Endothelial cell (in vitro differentiated cells): ENCODE results near the gene JADE3. TPM values are rescaled to one million over a fixed set of nuclear protein-coding genes. Genes with fewer than 3 reads are reported as not detected.

Experiments
- DNase-seq: peaks from one replicate; pipeline ENCODE4 v3.0.0; 2021; ENCODE audit warnings: low spot score
- H3K27ac Mint-ChIP-seq: one replicate; pipeline ENCODE4 v1.8.0; 2021; ENCODE audit warnings: mixed read lengths, inconsistent platforms; ENCODE audit not compliant: unreplicated experiment
- H3K27me3 Mint-ChIP-seq: one replicate; pipeline ENCODE4 v1.8.0; 2021; ENCODE audit warnings: mild to moderate bottlenecking, moderate library complexity, mixed read lengths, inconsistent platforms; ENCODE audit not compliant: unreplicated experiment
- H3K36me3 Mint-ChIP-seq: one replicate; pipeline ENCODE4 v1.8.0; 2021; ENCODE audit warnings: mild to moderate bottlenecking, low read depth, mixed read lengths, inconsistent platforms; ENCODE audit not compliant: unreplicated experiment
- H3K4me1 Mint-ChIP-seq: one replicate; pipeline ENCODE4 v1.8.0; 2021; ENCODE audit warnings: mild to moderate bottlenecking, mixed read lengths, inconsistent platforms; ENCODE audit not compliant: unreplicated experiment
- H3K4me3 Mint-ChIP-seq: one replicate; pipeline ENCODE4 v1.8.0; 2021; ENCODE audit warnings: mild to moderate bottlenecking, mixed read lengths, inconsistent platforms; ENCODE audit not compliant: unreplicated experiment
- H3K9me3 Mint-ChIP-seq: one replicate; pipeline ENCODE4 v1.8.0; 2021; ENCODE audit warnings: mixed read lengths, inconsistent platforms; ENCODE audit not compliant: unreplicated experiment
- total RNA-seq: library from RNA; stranded (reverse); fragmentation: NEBNext Ultra II Directional; extraction: Animal tissue kit (Norgen Biotek cat#: 25700); gene quantifications from one replicate; pipeline ENCODE4 v1.2.1, GENCODE V29; 2021; ENCODE audit not compliant: unreplicated experiment
- TF ChIP-seq, protein P1 (sequence below): fragments of 200-600 bp; sonication (generic); IDR thresholded peaks from one replicate; pipeline ENCODE4 v1.5.0; 2021; ENCODE audit warnings: antibody characterized with exemption; ENCODE audit not compliant: unreplicated experiment

JADE3 gene
- total RNA-seq, 1 donor from 2014 or later, result 17.4 TPM

- no peaks in the 10 kb centered on the region for H3K27me3 Mint-ChIP-seq
- TF ChIP-seq, protein P1, sequence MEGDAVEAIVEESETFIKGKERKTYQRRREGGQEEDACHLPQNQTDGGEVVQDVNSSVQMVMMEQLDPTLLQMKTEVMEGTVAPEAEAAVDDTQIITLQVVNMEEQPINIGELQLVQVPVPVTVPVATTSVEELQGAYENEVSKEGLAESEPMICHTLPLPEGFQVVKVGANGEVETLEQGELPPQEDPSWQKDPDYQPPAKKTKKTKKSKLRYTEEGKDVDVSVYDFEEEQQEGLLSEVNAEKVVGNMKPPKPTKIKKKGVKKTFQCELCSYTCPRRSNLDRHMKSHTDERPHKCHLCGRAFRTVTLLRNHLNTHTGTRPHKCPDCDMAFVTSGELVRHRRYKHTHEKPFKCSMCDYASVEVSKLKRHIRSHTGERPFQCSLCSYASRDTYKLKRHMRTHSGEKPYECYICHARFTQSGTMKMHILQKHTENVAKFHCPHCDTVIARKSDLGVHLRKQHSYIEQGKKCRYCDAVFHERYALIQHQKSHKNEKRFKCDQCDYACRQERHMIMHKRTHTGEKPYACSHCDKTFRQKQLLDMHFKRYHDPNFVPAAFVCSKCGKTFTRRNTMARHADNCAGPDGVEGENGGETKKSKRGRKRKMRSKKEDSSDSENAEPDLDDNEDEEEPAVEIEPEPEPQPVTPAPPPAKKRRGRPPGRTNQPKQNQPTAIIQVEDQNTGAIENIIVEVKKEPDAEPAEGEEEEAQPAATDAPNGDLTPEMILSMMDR, result no peak
- no peaks in the 10 kb centered on the region for H3K36me3 Mint-ChIP-seq
- no peaks in the 10 kb centered on the region for H3K4me1 Mint-ChIP-seq
- no peaks in the 10 kb centered on the region for H3K9me3 Mint-ChIP-seq
- H3K27ac Mint-ChIP-seq, result no peak overlapping the region
- DNase-seq, result no peak
- H3K4me3 Mint-ChIP-seq, result no peak overlapping the region
These were observed 38.5 kb upstream of the JADE3 start for GRCh38 chrX:46873746-46874145.

DNA sequence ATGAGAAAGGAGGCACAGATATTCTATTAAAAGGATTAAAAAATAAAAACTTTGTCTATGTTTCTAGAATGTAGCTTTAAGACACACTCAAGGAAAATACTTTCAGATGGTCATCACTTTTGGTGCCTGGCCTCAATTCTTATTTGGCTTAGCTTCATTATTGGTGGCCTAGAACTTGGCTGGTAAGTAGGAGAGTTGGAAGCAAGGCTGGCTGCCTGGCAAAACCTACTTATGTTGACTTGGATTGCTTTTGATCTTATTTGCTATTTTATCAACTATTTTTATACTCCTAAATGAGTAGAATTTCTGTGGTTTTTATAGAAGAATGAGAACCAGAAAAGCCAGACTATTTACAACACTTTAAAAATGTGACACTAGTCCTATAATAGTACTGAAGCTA is 35.3 kb upstream of the JADE3 start:
- Mint-ChIP-seq H3K4me3 (no peak overlapping the region), H3K9me3 (no peaks in the 10 kb centered on the region), H3K36me3 (no peaks in the 10 kb centered on the region), H3K4me1 (no peaks in the 10 kb centered on the region), H3K27me3 (no peaks in the 10 kb centered on the region), H3K27ac (no peak overlapping the region)
- TF ChIP-seq, protein P1, result no peak
- DNase-seq, result no peak

DNA sequence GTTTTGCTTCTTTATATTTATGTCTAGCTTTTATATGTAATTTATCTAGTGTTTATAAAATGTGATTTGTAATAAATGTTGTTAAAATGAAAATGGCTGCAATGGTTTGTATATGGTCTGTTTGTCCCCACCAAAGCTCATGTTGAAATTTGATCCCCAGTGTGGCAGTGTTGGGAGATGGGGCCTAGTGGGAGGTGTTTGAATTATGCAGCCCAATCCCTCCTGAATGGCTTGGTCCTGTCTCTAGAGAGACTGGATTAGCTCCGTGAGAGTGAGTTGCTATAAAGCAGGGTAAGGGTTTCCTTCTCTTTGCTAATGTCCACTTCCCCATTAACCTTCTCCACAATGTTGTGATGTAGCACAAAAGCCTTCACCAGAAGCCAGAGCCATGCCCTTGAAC is 30.0 kb upstream of the JADE3 start:
- no peak for DNase-seq
- no peak overlapping the region for H3K4me3 Mint-ChIP-seq
- no peaks in the 10 kb centered on the region for H3K4me1 Mint-ChIP-seq
- H3K36me3 Mint-ChIP-seq, result no peaks in the 10 kb centered on the region
- TF ChIP-seq, protein P1, result no peak
- H3K27me3 Mint-ChIP-seq, result no peaks in the 10 kb centered on the region
- no peak overlapping the region for H3K27ac Mint-ChIP-seq
- H3K9me3 Mint-ChIP-seq, result no peaks in the 10 kb centered on the region

GRCh38 chrX:46884799-46885198 is 27.4 kb upstream of the JADE3 start:
- TF ChIP-seq, protein P1, result no peak
- H3K4me1 Mint-ChIP-seq, result no peaks in the 10 kb centered on the region

GRCh38 chrX:46898207-46898606 is 14.0 kb upstream of the JADE3 start:
- Mint-ChIP-seq H3K4me3 (no peak overlapping the region), H3K27ac (no peak overlapping the region), H3K9me3 (no peaks in the 10 kb centered on the region), H3K27me3 (no peaks in the 10 kb centered on the region), H3K36me3 (no peaks in the 10 kb centered on the region), H3K4me1 (peaks cover 7% of the 10 kb centered on the region)
- no peak for DNase-seq
- TF ChIP-seq, protein P1, result no peak

More at GRCh38 chrX:46884799-46885198, 27.4 kb upstream of the JADE3 start:
- Mint-ChIP-seq H3K27me3 (no peaks in the 10 kb centered on the region), H3K4me3 (no peak overlapping the region), H3K36me3 (no peaks in the 10 kb centered on the region), H3K27ac (no peak overlapping the region), H3K9me3 (no peaks in the 10 kb centered on the region)
- no peak for DNase-seq
